Measurements from ENCODE around the gene WEE1. TPM values are rescaled to one million over a fixed set of nuclear protein-coding genes. Genes with fewer than 3 reads are reported as not detected.

The WEE1 gene
- total and polyA plus RNA-seq, 2 donors (not counting 3 experiments of a cell fraction or from before 2014, with no cell fraction given), result 19.2 to 42.8 TPM

DNA sequence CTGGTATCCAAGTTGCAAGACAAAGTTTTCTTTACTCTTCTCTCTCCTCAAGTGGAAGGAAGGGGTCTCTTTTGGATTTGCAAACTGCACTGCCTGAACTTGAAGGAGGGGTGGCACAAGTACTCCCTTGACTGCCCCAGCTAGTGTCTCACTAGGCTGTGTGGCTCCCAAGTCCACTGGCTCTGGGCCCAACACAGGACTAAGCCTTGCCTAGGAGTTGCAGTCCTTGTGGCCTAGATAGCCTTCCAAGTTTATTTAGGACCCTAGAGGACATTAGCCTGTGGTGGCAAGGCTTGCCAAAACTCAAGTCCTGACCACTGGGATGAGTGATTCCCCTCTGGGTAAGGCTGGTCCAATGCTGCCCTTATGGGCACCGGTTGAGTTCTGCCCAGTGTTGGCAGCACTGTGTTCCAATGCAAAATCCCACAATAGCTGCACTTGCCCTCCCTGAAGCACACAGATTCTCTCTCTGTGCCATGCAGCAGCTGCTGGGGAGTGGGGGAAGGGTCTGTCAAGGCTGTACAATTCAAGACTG, 10.2 kb upstream of the WEE1 start:
- Histone ChIP-seq H3K9me3 (replicated peaks; ENCODE audit: control insufficient read depth, insufficient read depth, low read length) (no peaks in the 10 kb centered on the region), H3K36me3 (ENCODE audit: control insufficient read depth in 2 of 2, extremely low read depth in 1 of 2, insufficient read depth in 2 of 2, low read length in 2 of 2) (no peaks in the 10 kb centered on the region), H3K79me2 (ENCODE audit: control insufficient read depth, insufficient read depth, low read length) (no peaks in the 10 kb centered on the region), H3K9ac (replicated peaks; ENCODE audit: extremely low read depth, insufficient read depth, low read length) (no peak overlapping the region), H3K9me1 (replicated peaks; ENCODE audit: control insufficient read depth, extremely low read depth, insufficient read depth, low read length) (no peaks in the 10 kb centered on the region), H3K4me2 (ENCODE audit: insufficient read depth, low read length) (no peak overlapping the region), H3K27ac (ENCODE audit: insufficient read depth, low read depth, low read length) (no peak overlapping the region), H3K4me3 (replicated peaks in 1 of 3; ENCODE audit: insufficient read depth in 1 of 3, low read depth in 1 of 3, low read length in 3 of 3) (no peak overlapping the region), H3K4me1 (ENCODE audit: control insufficient read depth, extremely low read depth, insufficient read depth, low read length) (peaks cover 19% of the 10 kb centered on the region), H2AFZ (ENCODE audit: low read depth, low read length) (no peak overlapping the region), H4K20me1 (replicated peaks; ENCODE audit: control insufficient read depth, extremely low read depth, insufficient read depth, low read length) (no peaks in the 10 kb centered on the region), H3K27me3 (ENCODE audit: control insufficient read depth in 2 of 2, insufficient read depth in 2 of 2, low read length in 2 of 2) (no peaks in the 10 kb centered on the region)
- intact Hi-C loops (cut with micrococcal nuclease) (no loop called here), dilution Hi-C loops (cut with MboI; ENCODE audit: extremely low pct_ligation_motif_present, low sequenced_read_pairs) (no loop called here)
- POLR2A ChIA-PET, result no interaction called here
- FAIRE-seq (no peak), DNase-seq (ENCODE audit: low read depth, low spot score) (no peak)
- TF ChIP-seq, protein P1, sequence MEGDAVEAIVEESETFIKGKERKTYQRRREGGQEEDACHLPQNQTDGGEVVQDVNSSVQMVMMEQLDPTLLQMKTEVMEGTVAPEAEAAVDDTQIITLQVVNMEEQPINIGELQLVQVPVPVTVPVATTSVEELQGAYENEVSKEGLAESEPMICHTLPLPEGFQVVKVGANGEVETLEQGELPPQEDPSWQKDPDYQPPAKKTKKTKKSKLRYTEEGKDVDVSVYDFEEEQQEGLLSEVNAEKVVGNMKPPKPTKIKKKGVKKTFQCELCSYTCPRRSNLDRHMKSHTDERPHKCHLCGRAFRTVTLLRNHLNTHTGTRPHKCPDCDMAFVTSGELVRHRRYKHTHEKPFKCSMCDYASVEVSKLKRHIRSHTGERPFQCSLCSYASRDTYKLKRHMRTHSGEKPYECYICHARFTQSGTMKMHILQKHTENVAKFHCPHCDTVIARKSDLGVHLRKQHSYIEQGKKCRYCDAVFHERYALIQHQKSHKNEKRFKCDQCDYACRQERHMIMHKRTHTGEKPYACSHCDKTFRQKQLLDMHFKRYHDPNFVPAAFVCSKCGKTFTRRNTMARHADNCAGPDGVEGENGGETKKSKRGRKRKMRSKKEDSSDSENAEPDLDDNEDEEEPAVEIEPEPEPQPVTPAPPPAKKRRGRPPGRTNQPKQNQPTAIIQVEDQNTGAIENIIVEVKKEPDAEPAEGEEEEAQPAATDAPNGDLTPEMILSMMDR (IDR thresholded peaks at IDR 0.05; ENCODE audit: extremely low read depth in 1 of 2, insufficient read depth in 1 of 2, low read depth in 1 of 2, low read length in 2 of 2), result no peak
- TF ChIP-seq, protein P2, sequence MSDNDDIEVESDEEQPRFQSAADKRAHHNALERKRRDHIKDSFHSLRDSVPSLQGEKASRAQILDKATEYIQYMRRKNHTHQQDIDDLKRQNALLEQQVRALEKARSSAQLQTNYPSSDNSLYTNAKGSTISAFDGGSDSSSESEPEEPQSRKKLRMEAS (IDR thresholded peaks at IDR 0.05; ENCODE audit: insufficient read depth, insufficient read length), result no peak
- TF ChIP-seq FOS (IDR thresholded peaks at IDR 0.05; ENCODE audit: borderline replicate concordance, insufficient read depth, low read length) (no peak), JUN (IDR thresholded peaks at IDR 0.05; ENCODE audit: borderline replicate concordance, insufficient read depth, insufficient read length, low read depth) (no peak), POLR2A (IDR thresholded peaks at IDR 0.05; ENCODE audit: low read depth, low read length) (no peak), MYC (IDR thresholded peaks at IDR 0.05; ENCODE audit: low read depth, low read length) (no peak), EZH2 (IDR thresholded peaks at IDR 0.05; ENCODE audit: borderline replicate concordance, low read depth, low read length, severe bottlenecking) (no peak), POLR2AphosphoS5 (IDR thresholded peaks at IDR 0.05; ENCODE audit: insufficient read depth, low read depth, low read length) (no peak), GATA2 (IDR thresholded peaks at IDR 0.05; ENCODE audit: insufficient read depth, insufficient read length, low read depth, low read length) (no peak)
- CTCF ChIA-PET, result interaction anchor here (0.7 to 1.8 kb wide), 2 partner anchors 11 to 28 kb away, joined by 3 to 6 read pairs; partner anchors contain the start of gene WEE1
- BruUV-seq (replicated peaks), result no TSS peak
